ENCODE data around the gene MICB. TPM values are rescaled to one million over a fixed set of nuclear protein-coding genes. Genes with fewer than 3 reads are reported as not detected.

Gene MICB
- total and polyA plus RNA-seq, 2 of the 8 experiments (the other 6 are each of a cell fraction or from before 2014, with no cell fraction given): 16.2 to 25.3 TPM

DNA sequence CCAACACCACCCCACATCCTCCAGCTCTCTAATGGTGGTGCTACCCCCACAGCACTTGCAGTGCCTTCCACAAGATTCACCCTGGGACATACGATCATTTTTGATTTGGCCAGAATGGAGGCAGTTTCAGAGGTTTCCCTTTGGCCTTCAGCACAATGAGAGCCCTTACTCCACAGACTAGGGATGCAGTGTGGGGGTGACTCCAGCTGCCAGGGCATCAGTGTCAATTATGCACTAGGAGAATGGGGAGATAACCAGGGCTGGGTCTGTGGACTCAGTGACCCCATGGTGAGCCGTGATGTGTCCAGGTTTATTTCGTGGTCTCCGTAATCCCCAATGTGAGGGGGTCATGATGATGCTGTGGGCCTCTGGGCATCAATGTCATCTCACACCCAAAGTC lies 31.5 kb upstream of the MICB start:
- no peaks in the 10 kb centered on the region for H3K23me2 ChIP-seq (ENCODE audit: low read depth, low read length)
- no peaks in the 10 kb centered on the region for H3K9me3 ChIP-seq (ENCODE audit: insufficient read depth in 2 of 2, low read depth in 1 of 2, low read length in 1 of 2)
- no peaks in the 10 kb centered on the region for H3K79me2 ChIP-seq (ENCODE audit: control insufficient read depth in 1 of 2, insufficient read depth in 2 of 2, low read length in 2 of 2)
- H4K91ac ChIP-seq (replicated peaks; ENCODE audit: insufficient read length, low read length): no peak overlapping the region
- no peak overlapping the region for H3K9ac ChIP-seq (replicated peaks in 1 of 4; ENCODE audit: extremely low read depth in 1 of 4, low read depth in 3 of 4, low read length in 3 of 4)
- no peak overlapping the region for H4K8ac ChIP-seq (ENCODE audit: extremely low read depth, insufficient read depth, low read length)
- H3K79me1 ChIP-seq (ENCODE audit: low read depth, low read length): no peaks in the 10 kb centered on the region
- H3K27me3 ChIP-seq (replicated peaks in 1 of 4; ENCODE audit: control insufficient read depth in 3 of 4, extremely low read depth in 1 of 4, insufficient read depth in 3 of 4, low read length in 3 of 4): peaks cover 0 to 12% (median 0%) of the 10 kb centered on the region in 4 experiments; a peak in 3 of 7 replicates
- no peak overlapping the region for H3K4me3 ChIP-seq (ENCODE audit: extremely low read depth in 1 of 4, insufficient read depth in 2 of 4, low read depth in 3 of 4, low read length in 4 of 4)
- H3K4ac ChIP-seq (replicated peaks; ENCODE audit: insufficient read length, low read depth, low read length): no peak overlapping the region
- H3K36me3 ChIP-seq (ENCODE audit: control insufficient read depth in 2 of 4, insufficient read depth in 4 of 4, low read length in 3 of 4): no peaks in the 10 kb centered on the region
- no peak for DNase-seq (ENCODE audit: low read depth in 1 of 2, low spot score in 2 of 2)
- no peak overlapping the region for H2BK5ac ChIP-seq (ENCODE audit: low read depth, low read length)
- no peak overlapping the region for H2BK12ac ChIP-seq (ENCODE audit: low read depth, low read length)
- H3K4me2 ChIP-seq (ENCODE audit: insufficient read depth in 1 of 2, low read depth in 2 of 2, low read length in 2 of 2): no peak overlapping the region
- ChIA-PET CTCF (ENCODE audit: partially characterized antibody) (no interaction called here), POLR2A (ENCODE audit: partially characterized antibody) (interaction anchor here (0.6 to 1.3 kb wide), 2 partner anchors 68 to 297 kb away, joined by 3 read pairs; no protein-coding TSS in a partner anchor)
- H2AFZ ChIP-seq (ENCODE audit: low read length): no peak overlapping the region
- no peak overlapping the region for H3K14ac ChIP-seq (ENCODE audit: insufficient read length)
- H4K5ac ChIP-seq (ENCODE audit: insufficient read length, low read depth, low read length): no peak overlapping the region
- no peak for TF ChIP-seq SP2 (IDR thresholded peaks at IDR 0.05; ENCODE audit: low read length)
- TF ChIP-seq RXRA (IDR thresholded peaks at IDR 0.05; ENCODE audit: insufficient read depth, low read depth, low read length): no peak
- TF ChIP-seq POLR2AphosphoS5 (IDR thresholded peaks at IDR 0.05; ENCODE audit: low read depth, low read length): no peak
- no peak for TF ChIP-seq SAP30 (IDR thresholded peaks at IDR 0.05; ENCODE audit: insufficient read depth, insufficient replicate concordance, low read length)
- TF ChIP-seq SP1 (IDR thresholded peaks at IDR 0.05; ENCODE audit: low read depth, low read length): no peak
- TF ChIP-seq PHF8 (conservative IDR thresholded peaks at IDR 0.05; ENCODE audit: low read depth, low read length): no peak
- no peak for TF ChIP-seq FOSL1 (IDR thresholded peaks at IDR 0.05; ENCODE audit: insufficient read depth, low read depth, low read length)
- TF ChIP-seq BCL11A (IDR thresholded peaks at IDR 0.05; ENCODE audit: low read depth in 2 of 2, low read length in 2 of 2): no peak
- TF ChIP-seq RNF2 (IDR thresholded peaks at IDR 0.05; ENCODE audit: borderline replicate concordance, low read depth, low read length, missing control alignments, poor library complexity, severe bottlenecking): no peak
- no peak for TF ChIP-seq NANOG (IDR thresholded peaks at IDR 0.05; ENCODE audit: insufficient read depth, low read depth, low read length, poor library complexity, severe bottlenecking)
- no peak for TF ChIP-seq TBP (IDR thresholded peaks at IDR 0.05; ENCODE audit: low read depth, low read length)
- TF ChIP-seq TEAD4 (IDR thresholded peaks at IDR 0.05; ENCODE audit: low read depth, low read length): no peak
- no peak for TF ChIP-seq ZNF274 (IDR thresholded peaks at IDR 0.05; ENCODE audit: borderline replicate concordance, extremely low read depth, low read length)
- H2AK5ac ChIP-seq (ENCODE audit: low read depth, low read length): no peak overlapping the region
- no peak overlapping the region for H3K56ac ChIP-seq (replicated peaks; ENCODE audit: insufficient read length, low read depth, low read length)
- no peaks in the 10 kb centered on the region for H4K20me1 ChIP-seq (replicated peaks in 1 of 2; ENCODE audit: control insufficient read depth in 1 of 2, insufficient read depth in 2 of 2, low read length in 2 of 2)
- H2BK120ac ChIP-seq (replicated peaks; ENCODE audit: low read depth, low read length): no peak overlapping the region
- no peak overlapping the region for H3K27ac ChIP-seq (ENCODE audit: low read depth, low read length)
- no peak for FAIRE-seq
- H3K4me1 ChIP-seq (replicated peaks in 1 of 4; ENCODE audit: control insufficient read depth in 3 of 4, insufficient read depth in 4 of 4, low read length in 3 of 4): peaks cover 0 to 2% (median 0%) of the 10 kb centered on the region in 4 experiments; a peak in 1 of 7 replicates
- H2BK15ac ChIP-seq (ENCODE audit: low read length): no peak overlapping the region
- H3K23ac ChIP-seq (ENCODE audit: insufficient read length): no peak overlapping the region
- no peak overlapping the region for H2BK20ac ChIP-seq (ENCODE audit: low read length)
- H3K18ac ChIP-seq (ENCODE audit: extremely low read depth, low read length): no peak overlapping the region
- WGBS, 2 experiments (ENCODE audit: extremely low coverage in 1 of 2, insufficient coverage in 1 of 2, insufficient read length in 1 of 2, insufficient replicate concordance in 2 of 2, low coverage in 1 of 2, low lambda C conversion rate in 2 of 2, missing lambda C conversion rate in 1 of 2): 86% methylated on average over 4 of the region's 4 CpGs; no CpG with 5 or more reads in 1 of the 2 experiments
